Measurements from ENCODE around the gene FARSA.
"Not testable (repeated sequence)": the region's sequence is repeated elsewhere in the genome, so short reads cannot be mapped to it uniquely, and the experiment has no call there.

Gene FARSA

GRCh38 chr19:12933287-12934072 lies at the start of gene FARSA:
FARSA (minus strand) TSS chr19:12933711; CDS start chr19:12933696, 15 bp downstream.
- DNase-seq: peak; percentile 90

DNA sequence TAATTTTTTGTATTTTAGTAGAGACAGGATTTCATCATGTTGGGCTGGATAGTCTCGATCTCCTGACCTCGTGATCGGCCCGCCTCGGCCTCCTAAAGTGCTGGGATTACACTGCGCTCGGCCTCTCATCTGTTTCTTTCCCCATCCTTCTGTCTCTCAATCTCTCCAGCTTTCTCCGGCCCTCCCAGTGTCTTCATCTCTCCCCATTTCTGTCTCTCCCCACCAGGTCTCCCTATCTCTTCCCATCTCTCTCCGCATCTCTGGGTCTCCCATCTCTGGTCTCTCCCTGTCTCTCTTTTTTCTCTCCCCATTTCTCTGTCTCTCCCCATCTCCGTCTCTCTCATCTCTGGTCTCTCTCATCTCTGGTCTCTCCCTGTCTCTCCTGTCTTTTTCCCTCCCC lies 49.6 kb upstream of the FARSA start:
- no peak for DNase-seq

DNA sequence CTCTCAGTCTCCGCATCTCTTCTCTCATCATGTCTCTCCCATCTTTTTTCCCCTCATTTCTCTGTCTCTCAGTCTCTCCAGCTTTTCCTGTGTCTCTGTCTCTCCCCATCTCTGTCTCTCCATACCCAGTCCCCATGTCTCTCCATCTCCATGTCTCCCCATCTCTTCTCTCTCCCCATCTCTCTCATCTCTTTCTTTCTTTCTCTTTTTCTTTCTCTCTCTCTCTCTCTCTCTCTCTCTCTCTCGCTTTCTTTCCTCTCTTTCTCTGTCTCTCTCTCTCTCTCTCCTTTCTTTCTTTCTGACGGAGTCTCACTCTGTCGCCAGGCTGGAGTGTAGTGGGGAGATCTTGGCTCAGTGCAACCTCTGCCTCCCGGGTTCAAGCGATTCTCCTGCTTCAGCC lies 49.1 kb upstream of the FARSA start:
- no peak for DNase-seq

DNA sequence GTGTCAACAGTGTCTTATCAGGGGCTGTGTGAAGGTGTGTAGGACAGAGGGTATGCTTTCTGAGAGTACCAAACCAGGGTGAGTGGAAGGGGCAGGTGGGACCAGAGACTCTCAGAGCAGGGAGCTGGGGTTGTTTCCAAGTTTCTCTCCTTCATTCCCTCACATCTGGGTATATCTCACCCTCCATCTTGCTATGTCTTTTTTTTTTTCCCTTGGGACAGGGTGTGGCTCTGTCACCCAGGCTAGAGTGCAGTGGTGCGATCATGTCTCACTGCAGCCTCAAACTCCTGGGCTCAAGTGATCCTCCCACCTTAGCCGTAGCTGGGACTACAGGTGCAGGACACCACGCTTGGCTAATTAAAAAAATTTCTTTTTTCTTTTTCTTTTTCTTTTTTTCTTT lies 46.5 kb upstream of the FARSA start:
- DNase-seq: no peak

- DNase-seq: not testable (repeated sequence)
Measured at GRCh38 chr19:12976109-12976508, 42.6 kb upstream of the FARSA start.

DNA sequence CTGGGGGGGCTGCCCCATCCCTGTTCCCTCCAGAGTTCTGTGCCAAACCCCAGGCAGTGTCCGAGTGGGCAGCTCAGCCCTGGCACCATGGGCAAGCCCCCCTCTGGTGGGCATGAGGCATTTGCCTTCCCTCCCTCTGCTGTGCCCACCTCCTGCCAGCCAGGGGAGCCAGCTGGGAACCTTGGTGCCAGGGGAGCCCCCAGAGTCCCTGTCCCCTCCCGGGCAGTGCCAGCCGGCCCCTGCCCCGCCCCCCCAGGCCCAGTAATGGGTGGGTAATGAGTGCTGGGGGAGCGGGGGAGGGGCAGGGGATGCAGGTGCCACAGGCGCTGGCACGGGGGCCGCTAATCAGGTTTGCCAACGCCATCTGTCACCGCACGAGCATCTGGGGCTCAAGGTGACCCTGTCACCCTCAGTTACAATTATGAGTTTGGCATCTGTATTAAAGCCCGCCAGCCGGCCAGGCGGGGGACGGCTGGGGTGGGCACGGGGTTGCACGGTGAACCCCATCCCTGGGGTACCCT lies 41.8 kb upstream of the FARSA start:
- no peak for DNase-seq

DNA sequence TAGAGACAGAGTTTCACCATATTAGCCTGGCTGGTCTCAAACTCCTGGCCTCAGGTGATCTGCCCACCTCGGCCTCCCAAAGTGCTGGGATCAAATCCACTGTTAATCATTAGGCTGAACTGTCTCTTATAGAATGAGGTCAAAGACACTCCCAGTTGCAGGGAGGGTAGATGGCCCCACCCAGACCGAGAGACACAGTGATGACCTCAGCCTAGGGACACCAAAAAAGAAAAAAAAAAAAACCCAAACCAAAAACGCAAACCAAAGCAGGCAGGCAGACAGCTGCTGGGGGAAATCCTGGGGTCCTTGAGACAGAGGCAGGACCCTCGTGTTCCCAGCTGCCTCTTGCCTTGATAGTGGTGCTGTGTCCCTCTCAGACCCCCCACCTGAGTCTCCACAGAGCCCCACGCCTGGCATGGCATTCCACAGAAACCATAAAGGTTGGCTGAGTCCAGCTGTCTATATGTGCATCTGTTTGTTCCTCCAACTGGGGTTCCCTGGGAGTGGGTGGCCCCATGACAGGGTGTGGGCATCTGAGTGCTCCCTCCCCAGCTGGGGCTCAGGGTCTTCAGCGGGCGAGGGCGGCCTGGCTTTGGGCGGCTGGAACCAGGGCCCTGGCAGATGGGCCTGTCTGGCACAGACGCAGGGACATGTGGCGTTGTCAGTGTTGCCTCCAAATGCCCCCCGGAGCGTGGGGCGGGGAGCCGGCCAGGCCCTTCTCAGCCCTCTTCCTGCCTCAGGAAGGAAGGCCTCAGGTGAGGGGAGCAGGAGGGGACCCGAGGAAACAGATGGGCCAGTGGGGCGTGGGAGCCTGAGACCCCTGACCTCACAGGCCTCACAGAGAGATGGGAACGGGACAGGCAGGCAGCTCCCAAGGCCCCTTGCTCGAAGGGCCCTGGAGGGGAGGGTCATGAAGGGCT lies 41.0 kb upstream of the FARSA start:
- DNase-seq: no peak

DNA sequence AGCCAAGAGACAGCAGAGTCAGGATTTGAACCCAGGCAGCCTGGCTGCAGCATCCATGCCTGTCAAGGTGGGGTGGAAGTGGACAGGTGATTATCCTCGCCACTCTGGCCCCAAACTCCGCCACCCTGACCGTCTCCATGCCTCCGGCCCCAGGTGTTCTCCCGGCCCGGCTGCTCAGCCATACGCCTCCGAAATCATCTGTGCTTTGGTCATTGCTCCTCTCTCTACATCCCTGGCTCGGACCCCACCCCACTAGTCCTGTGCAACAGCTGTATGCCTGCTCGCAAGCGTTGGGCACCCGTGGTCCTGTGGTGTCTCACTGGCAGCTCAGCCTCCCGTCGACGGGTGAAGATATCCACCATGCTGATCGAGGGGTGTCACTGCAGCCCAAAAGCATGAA lies 39.7 kb upstream of the FARSA start:
- no peak for DNase-seq

DNA sequence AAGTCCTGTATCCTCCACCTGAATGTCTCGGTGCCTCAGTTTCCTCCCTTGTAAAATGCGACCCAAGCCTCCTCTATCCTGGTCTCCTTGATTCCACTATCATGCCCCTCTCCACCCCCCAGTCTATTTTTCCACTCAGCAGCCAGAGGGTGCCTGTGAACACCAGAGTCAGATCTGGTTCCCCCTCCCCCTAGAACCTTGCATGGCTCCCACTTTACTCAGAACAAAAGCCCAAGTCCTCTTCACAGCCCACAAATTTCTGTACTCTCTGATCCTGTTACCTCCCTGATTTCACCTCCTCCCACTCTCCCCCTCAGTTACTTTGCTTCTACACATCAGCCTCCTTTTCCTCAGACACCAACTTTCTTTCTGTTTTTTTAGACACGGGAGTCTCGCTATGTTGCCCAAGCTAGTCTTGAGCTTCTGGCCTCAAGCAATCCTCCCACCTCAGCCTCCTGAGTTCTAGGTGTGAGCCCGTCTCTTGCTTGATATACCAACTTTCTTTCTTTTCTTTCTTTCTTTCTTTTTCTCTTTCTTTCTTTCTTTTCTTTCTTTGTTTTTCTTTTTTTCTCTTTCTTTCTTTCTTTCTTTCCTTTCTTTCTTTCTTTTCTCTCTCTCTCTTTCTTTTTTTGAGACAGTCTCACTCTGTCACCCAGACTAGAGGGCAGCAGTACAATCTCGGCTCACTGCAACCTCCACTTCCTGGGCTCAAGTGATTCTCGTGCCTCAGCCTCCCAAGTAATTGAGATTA lies 36.7 kb upstream of the FARSA start:
- DNase-seq: no peak

GRCh38 chr19:12969292-12969988 lies 35.9 kb upstream of the FARSA start, which contains the start of gene DAND5:
DAND5 (plus strand) TSS chr19:12969576; CDS start chr19:12969661, 85 bp downstream.
- no peak for DNase-seq

- DNase-seq: no peak
Measured at GRCh38 chr19:12967907-12968306, 34.4 kb upstream of the FARSA start.

DNA sequence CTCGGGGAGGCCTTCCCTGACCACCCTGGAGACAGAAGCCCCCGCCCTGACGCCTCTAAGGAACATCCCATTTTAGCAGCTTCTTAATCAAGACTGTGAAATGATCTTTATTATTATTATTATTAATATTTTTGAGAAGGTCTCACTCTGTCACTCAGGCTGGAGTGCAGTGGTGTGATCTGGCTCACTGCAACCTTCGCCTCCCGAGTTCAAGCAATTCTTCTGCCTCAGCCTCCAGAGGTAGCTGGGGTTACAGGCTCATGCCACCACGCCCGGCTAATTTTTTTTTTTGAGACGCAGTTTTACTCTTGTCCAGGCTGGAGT lies 32.3 kb upstream of the FARSA start:
- no peak for DNase-seq

- DNase-seq: peak; percentile 86
Measured at GRCh38 chr19:12965017-12965811, 31.7 kb upstream of the FARSA start.

DNA sequence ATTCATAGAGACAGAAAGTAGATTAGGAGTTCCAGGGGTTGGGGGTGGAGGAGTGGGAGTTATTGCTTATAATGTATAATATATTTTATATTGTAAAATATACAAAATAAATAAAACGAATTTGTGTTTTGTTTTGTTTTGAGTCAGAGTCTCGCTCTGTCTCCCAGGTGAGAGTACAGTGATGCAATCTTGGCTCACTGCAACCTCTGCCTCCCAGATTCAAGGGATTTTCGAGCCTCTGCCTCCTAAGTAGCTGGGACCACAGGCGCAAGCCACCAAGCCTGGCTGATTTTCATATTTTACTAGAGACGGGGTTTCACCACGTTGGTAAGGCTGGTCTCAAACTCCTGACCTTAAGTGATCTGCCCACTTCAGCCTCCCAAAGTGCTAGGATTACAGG lies 26.0 kb upstream of the FARSA start:
- no peak for DNase-seq

DNA sequence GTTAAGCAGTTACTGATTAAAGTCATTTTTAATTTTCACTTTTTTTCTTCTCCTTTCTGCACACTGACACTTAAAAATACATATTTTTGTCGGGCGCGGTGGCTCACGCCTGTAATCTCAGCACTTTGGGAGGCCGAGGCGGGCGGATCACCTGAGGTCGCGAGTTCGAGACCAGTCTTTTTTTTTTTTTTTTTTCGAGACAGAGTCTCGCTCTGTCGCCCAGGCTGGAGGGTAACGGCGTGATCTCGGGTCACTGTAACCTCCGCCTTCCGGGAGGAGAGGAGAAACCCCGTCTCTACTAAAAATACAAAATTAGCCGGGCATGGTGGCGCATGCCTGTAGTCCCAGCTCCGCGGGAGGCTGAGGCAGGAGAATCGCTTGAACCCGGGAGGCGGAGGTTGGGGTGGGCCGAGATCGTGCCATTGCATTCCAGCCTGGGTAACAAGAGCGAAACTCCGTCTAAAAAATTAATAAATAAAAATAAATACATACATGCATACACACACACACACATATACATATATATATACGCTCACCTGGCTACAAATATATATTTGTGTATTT lies 24.0 kb upstream of the FARSA start:
- DNase-seq: not testable (repeated sequence)

DNA sequence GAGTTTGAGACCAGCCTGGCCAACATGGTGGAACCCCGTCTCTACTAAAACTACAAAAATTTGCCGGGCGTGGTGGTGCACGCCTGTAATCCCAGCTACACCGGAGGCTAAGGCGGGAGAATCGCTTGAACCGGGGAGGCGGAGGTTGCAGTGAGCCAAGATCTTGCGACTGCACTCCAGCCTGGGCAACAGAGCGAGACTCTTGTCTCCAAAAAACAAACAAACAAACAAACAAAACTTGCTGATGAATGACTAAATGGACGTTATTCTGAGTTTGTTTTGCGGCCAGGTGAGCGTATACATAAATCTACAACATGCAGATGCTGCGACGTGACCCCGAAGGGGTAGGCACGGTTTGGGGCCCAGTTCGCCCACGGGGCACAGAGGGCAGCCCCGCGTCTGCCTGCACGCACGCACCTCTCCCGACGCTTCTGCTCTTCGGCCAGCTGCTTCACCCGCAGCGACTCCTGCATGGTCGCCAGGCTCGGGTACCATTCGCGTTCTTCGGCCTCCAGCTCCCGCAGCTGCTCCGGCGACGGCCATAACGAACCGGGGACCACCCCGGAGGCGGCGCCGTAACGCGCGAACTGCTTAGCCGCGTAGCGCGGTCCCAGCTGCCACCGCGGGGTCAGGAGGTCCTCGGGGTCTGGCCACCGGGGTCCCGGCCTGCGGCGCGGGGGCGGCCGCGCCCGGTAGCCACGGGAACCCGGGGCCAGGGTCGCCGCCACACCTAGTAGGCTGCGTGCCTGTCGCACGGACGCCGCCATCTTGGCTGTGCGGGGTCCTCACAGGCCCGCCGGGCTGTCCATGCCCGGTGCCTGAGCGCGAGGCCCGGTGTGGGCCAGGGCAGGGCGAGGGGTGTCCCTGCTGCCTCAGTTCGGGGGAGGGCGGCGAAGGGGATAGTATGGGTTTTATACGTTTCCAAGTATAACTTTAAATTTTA lies 23.2 kb upstream of the FARSA start, which contains the start of gene GADD45GIP1:
TSS of gene GADD45GIP1 (minus strand) at position 778 of the 943 bp plus-strand sequence. CDS start at position 767, 11 bp downstream.
- peak; percentile 84 for DNase-seq

GRCh38 chr19:12955996-12956395 lies 22.5 kb upstream of the FARSA start:
- no peak for DNase-seq

- not testable (repeated sequence) for DNase-seq
Measured at GRCh38 chr19:12955575-12955974, 22.1 kb upstream of the FARSA start.

- no peak for DNase-seq
Measured at GRCh38 chr19:12954612-12954962, 21.1 kb upstream of the FARSA start.

All from stimulated activated CD4-positive, alpha-beta T cell treated with anti-CD3 and anti-CD28 coated beads, Interleukin-4, amount 100 ng/mL, for 24 hours (primary cell).